Breast epithelium (tissue), 3 donors: ENCODE data around the gene FHIT.

ENCODE experiments used
- POLR2A ChIP-seq: fragments of 450-650 bp; IDR thresholded peaks from one replicate; pipeline ENCODE4 v1.6.1; 2016; ENCODE audit warnings: antibody characterized with exemption, mild to moderate bottlenecking, moderate library complexity
- TF ChIP-seq, protein P1 (sequence below), 3 donors: fragments of 450-650 bp; IDR thresholded peaks; one replicate each; pipeline ENCODE4 v1.5.1; 2016 to 2017; ENCODE audit warnings: antibody characterized with exemption in 3 of 3, mild to moderate bottlenecking in 3 of 3, moderate library complexity in 3 of 3

DNA sequence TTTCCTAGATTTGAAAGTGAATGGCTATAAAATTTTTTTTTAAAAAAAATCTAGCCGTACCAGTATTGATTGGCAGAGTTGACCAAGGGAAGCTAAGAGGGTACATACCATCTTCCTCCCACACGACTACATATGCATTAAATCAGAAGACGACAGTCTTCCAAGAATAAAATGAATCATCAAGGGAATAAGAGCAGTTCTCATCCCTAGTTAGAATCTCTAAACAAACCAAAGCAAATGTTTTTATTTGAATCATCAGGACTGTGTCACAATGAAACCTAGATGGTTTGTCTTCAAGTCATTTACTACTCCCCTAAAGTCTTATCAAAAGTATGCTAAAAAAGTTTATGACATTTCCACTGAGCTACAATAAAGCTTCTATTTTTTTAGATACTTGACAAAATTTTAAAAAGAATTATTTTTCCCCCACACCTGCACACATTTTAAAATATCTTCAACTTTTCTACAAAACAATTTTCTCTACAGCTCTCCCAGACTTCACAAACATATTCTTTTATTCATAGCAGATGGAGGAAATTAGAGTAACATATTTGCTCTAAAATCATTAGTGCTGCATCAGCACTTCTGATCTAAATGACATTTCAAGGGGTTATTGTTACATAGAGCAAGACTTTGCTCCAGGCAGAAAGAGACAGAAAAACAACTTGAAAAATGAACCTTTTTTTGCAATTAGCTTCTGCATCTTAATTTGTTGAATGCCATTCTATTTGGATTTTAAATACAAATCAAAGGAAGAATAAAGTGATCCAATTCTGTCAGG, 547.1 kb downstream of the FHIT start:
- TF ChIP-seq, protein P1, sequence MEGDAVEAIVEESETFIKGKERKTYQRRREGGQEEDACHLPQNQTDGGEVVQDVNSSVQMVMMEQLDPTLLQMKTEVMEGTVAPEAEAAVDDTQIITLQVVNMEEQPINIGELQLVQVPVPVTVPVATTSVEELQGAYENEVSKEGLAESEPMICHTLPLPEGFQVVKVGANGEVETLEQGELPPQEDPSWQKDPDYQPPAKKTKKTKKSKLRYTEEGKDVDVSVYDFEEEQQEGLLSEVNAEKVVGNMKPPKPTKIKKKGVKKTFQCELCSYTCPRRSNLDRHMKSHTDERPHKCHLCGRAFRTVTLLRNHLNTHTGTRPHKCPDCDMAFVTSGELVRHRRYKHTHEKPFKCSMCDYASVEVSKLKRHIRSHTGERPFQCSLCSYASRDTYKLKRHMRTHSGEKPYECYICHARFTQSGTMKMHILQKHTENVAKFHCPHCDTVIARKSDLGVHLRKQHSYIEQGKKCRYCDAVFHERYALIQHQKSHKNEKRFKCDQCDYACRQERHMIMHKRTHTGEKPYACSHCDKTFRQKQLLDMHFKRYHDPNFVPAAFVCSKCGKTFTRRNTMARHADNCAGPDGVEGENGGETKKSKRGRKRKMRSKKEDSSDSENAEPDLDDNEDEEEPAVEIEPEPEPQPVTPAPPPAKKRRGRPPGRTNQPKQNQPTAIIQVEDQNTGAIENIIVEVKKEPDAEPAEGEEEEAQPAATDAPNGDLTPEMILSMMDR (IDR thresholded peaks at IDR 0.05), result no peak
- TF ChIP-seq POLR2A, result no peak
